Measurements from ENCODE around the gene STX11. TPM values are rescaled to one million over a fixed set of nuclear protein-coding genes. Genes with fewer than 3 reads are reported as not detected.

Gene STX11
- total RNA-seq, 1 experiment from 2014 or later, result 1.3 TPM

- no peak overlapping the region for H3K4me3 ChIP-seq (ENCODE audit: low read depth, low read length)
- no peak for TF ChIP-seq CTCF (IDR thresholded peaks at IDR 0.05; ENCODE audit: insufficient read depth in 1 of 2, low read depth in 1 of 2, low read length in 1 of 2, severe bottlenecking in 1 of 2, unreplicated experiment in 1 of 2)
- Mint-ChIP-seq H3K27me3 (ENCODE audit: insufficient read depth, unreplicated experiment) (peaks cover 2% of the 10 kb centered on the region), H3K4me1 (ENCODE audit: low read depth, unreplicated experiment) (peaks cover 17% of the 10 kb centered on the region), H3K27ac (ENCODE audit: unreplicated experiment) (no peak overlapping the region), H3K9me3 (ENCODE audit: unreplicated experiment) (no peaks in the 10 kb centered on the region), H3K36me3 (ENCODE audit: insufficient read depth, unreplicated experiment) (peaks cover 3% of the 10 kb centered on the region), H3K4me3 (ENCODE audit: unreplicated experiment) (no peak overlapping the region)
- intact Hi-C loops (cut with micrococcal nuclease; ENCODE audit: unreplicated experiment), result no loop called here
- no peaks in the 10 kb centered on the region for H3K36me3 ChIP-seq (ENCODE audit: control insufficient read depth, insufficient read depth, low read length)
- ChIA-PET CTCF (no interaction called here), POLR2A (no interaction called here)
- DNase-seq, result no peak
- H3K27me3 ChIP-seq (replicated peaks; ENCODE audit: control insufficient read depth, insufficient read depth, low read length), result no peaks in the 10 kb centered on the region
- H3K4me1 ChIP-seq, result peaks cover 10% of the 10 kb centered on the region; the same call in 1 of the 2 replicates
- no TSS peak for BruUV-seq (replicated peaks)
- no peaks in the 10 kb centered on the region for H3K9me3 ChIP-seq
These were observed 2.9 kb downstream of the STX11 start for GRCh38 chr6:144153260-144153659.

- no peak overlapping the region for H3K4me3 ChIP-seq (ENCODE audit: low read depth, low read length)
- BruUV-seq (replicated peaks), result no TSS peak
- peaks cover 2% of the 10 kb centered on the region for H3K27me3 Mint-ChIP-seq (ENCODE audit: insufficient read depth, unreplicated experiment)
- ChIA-PET POLR2A (no interaction called here), CTCF (no interaction called here)
- DNase-seq, result no peak
- no peak for TF ChIP-seq CTCF (IDR thresholded peaks at IDR 0.05; ENCODE audit: insufficient read depth in 1 of 2, low read depth in 1 of 2, low read length in 1 of 2, severe bottlenecking in 1 of 2, unreplicated experiment in 1 of 2)
- H3K4me1 Mint-ChIP-seq (ENCODE audit: low read depth, unreplicated experiment), result peaks cover 24% of the 10 kb centered on the region
- H3K36me3 ChIP-seq (ENCODE audit: control insufficient read depth, insufficient read depth, low read length), result no peaks in the 10 kb centered on the region
- H3K27me3 ChIP-seq (replicated peaks; ENCODE audit: control insufficient read depth, insufficient read depth, low read length), result no peaks in the 10 kb centered on the region
- H3K9me3 Mint-ChIP-seq (ENCODE audit: unreplicated experiment), result no peaks in the 10 kb centered on the region
- no peaks in the 10 kb centered on the region for H3K9me3 ChIP-seq
- H3K36me3 Mint-ChIP-seq (ENCODE audit: insufficient read depth, unreplicated experiment), result peaks cover 6% of the 10 kb centered on the region
- H3K4me3 Mint-ChIP-seq (ENCODE audit: unreplicated experiment), result no peak overlapping the region
- no peak overlapping the region for H3K27ac Mint-ChIP-seq (ENCODE audit: unreplicated experiment)
- peaks cover 17% of the 10 kb centered on the region; the same call in 1 of the 2 replicates for H3K4me1 ChIP-seq
- intact Hi-C loops (cut with micrococcal nuclease; ENCODE audit: unreplicated experiment), result no loop called here
These were observed 3.7 kb downstream of the STX11 start for GRCh38 chr6:144153971-144154370.

DNA sequence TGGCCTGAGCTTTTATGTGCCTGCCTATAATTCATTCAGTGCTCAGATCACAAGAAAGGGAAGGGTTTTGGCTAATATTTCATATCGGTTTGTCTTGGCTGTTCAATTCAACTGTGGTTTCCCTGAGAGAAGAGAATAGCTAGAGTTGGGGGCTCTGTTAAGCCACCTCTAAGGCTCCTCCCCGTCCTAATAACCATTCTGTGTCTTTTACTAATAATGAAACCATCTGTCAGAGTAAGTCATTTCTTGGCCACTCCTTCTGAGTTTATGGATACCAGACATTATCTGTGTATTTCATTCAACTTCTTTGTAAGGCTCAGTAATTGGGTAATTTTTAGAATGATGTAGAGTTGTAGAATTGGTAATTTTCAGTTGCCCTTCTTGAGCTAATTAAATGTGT lies 5.2 kb downstream of the STX11 start:
- no peaks in the 10 kb centered on the region for H3K9me3 Mint-ChIP-seq (ENCODE audit: unreplicated experiment)
- TF ChIP-seq CTCF (IDR thresholded peaks at IDR 0.05; ENCODE audit: insufficient read depth in 1 of 2, low read depth in 1 of 2, low read length in 1 of 2, severe bottlenecking in 1 of 2, unreplicated experiment in 1 of 2), result no peak

More for the DNA sequence above, 5.2 kb downstream of the STX11 start:
- Histone ChIP-seq H3K4me1 (peaks cover 22% of the 10 kb centered on the region; the same call in 1 of the 2 replicates), H3K27me3 (replicated peaks; ENCODE audit: control insufficient read depth, insufficient read depth, low read length) (no peaks in the 10 kb centered on the region), H3K36me3 (ENCODE audit: control insufficient read depth, insufficient read depth, low read length) (no peaks in the 10 kb centered on the region), H3K9me3 (no peaks in the 10 kb centered on the region), H3K4me3 (ENCODE audit: low read depth, low read length) (no peak overlapping the region)
- ChIA-PET POLR2A (no interaction called here), CTCF (no interaction called here)
- Mint-ChIP-seq H3K4me1 (ENCODE audit: low read depth, unreplicated experiment) (peaks cover 31% of the 10 kb centered on the region), H3K4me3 (ENCODE audit: unreplicated experiment) (no peak overlapping the region), H3K36me3 (ENCODE audit: insufficient read depth, unreplicated experiment) (peaks cover 6% of the 10 kb centered on the region), H3K27ac (ENCODE audit: unreplicated experiment) (no peak overlapping the region), H3K27me3 (ENCODE audit: insufficient read depth, unreplicated experiment) (no peaks in the 10 kb centered on the region)
- BruUV-seq (replicated peaks), result no TSS peak
- intact Hi-C loops (cut with micrococcal nuclease; ENCODE audit: unreplicated experiment), result loop anchor here (5.0 kb wide), 1 partner anchor 42 kb away; no protein-coding TSS in a partner anchor
- no peak for DNase-seq

Data from Caco-2 (cell line).